HCT116 (cell line): Measurements from ENCODE around the gene PCCA. TPM values are rescaled to one million over a fixed set of nuclear protein-coding genes. Genes with fewer than 3 reads are reported as not detected.

Experiments
- ATAC-seq: fragments of 200-7000 bp; cut with Tn5 transposase; 2 replicates; pipeline ENCODE4 v1.9.1; 2020; ENCODE audit warnings: mild to moderate bottlenecking, moderate library complexity
- BruUV-seq: library from RNA; stranded (reverse); fragments of 400-500 nt; replicated peaks from 2 replicates; lab custom pipeline; 2021; lab: Mats Ljungman, UMichigan
- CTCF ChIA-PET: fragments of 300-600 bp; sonication (Branson Sonifier 250); formaldehyde crosslinking; loops from one replicate; lab custom pipeline; 2021; ENCODE audit warnings: antibody characterized with exemption; lab: Charles Lee
- POLR2A ChIA-PET: fragments of 300-600, 350-600 bp; sonication (Branson Sonifier 250); formaldehyde crosslinking; loops from one replicate; lab custom pipeline; 2021; ENCODE audit warnings: antibody characterized with exemption; lab: Charles Lee
- RAD21 ChIA-PET, 2 experiments: fragments of 300-600 bp; sonication (Branson Sonifier 250); formaldehyde crosslinking; loops; one replicate each; lab custom pipeline; 2023; ENCODE audit warnings: low total read pairs in 2 of 2; ENCODE audit not compliant: uncharacterized antibody in 2 of 2, unreplicated experiment in 2 of 2, low non-redundant PET in 1 of 2; lab: Charles Lee
- DNase-seq: peaks from one replicate; pipeline ENCODE4 v3.0.0-alpha.2; 2010; ENCODE audit warnings: low read depth, low spot score
- H2AFZ ChIP-seq: fragments of 200-600 bp; shearing (Covaris generic), sonication (generic); 2 replicates; pipeline ENCODE4 v1.6.1; 2017; ENCODE audit warnings: low read depth, mixed run types, mixed read lengths, antibody characterized with exemption, low read length; ENCODE audit not compliant: poor library complexity, severe bottlenecking
- H3K27ac ChIP-seq: 2 replicates; pipeline ENCODE4 v1.5.1; 2012; ENCODE audit warnings: low read depth, low read length
- H3K27me3 ChIP-seq: fragments of 200-600 bp; sonication (generic); 2 replicates; pipeline ENCODE4 v1.6.1; 2016; ENCODE audit warnings: mixed run types, low read length, mixed read lengths; ENCODE audit not compliant: insufficient read depth
- H3K36me3 ChIP-seq, 2 experiments: fragments of 200-500 bp in 1 of 2; fragments of 200-600 bp in 1 of 2; sonication (Bioruptor generic) in 1 of 2; sonication (generic) in 1 of 2; 2 replicates each; pipeline versions ENCODE4 v1.5.1 to v1.6.1; 2014 to 2016; ENCODE audit warnings: low read length in 2 of 2, inconsistent platforms in 1 of 2, mixed read lengths in 1 of 2, mixed run types in 1 of 2; ENCODE audit not compliant: insufficient read depth in 2 of 2, control insufficient read depth in 1 of 2
- H3K4me1 ChIP-seq, 2 experiments: fragments of 200-600 bp in 1 of 2; sonication (generic) in 1 of 2; 2 replicates each; pipeline versions ENCODE4 v1.5.1 to v1.6.1; 2012 to 2017; ENCODE audit warnings: low read length in 2 of 2, inconsistent platforms in 1 of 2, mild to moderate bottlenecking in 1 of 2, mixed read lengths in 1 of 2, mixed run types in 1 of 2, moderate library complexity in 1 of 2; ENCODE audit not compliant: insufficient read depth in 2 of 2, control insufficient read depth in 1 of 2
- H3K4me2 ChIP-seq: fragments of 200-600 bp; sonication (generic); 2 replicates; pipeline ENCODE4 v1.6.1; 2017; ENCODE audit warnings: mixed run types, low read length, mixed read lengths
- H3K4me3 ChIP-seq, 2 experiments: fragments of 200-600 bp in 1 of 2; sonication (generic) in 1 of 2; replicated peaks in 1 of 2; 2 replicates each; pipeline ENCODE4 v1.5.1; 2011 to 2016; ENCODE audit warnings: low read length in 2 of 2, control low read depth in 1 of 2, low read depth in 1 of 2, mild to moderate bottlenecking in 1 of 2, mixed read lengths in 1 of 2, mixed run types in 1 of 2
- H3K79me2 ChIP-seq: fragments of 200-600 bp; sonication (generic); 2 replicates; pipeline ENCODE4 v1.6.1; 2017; ENCODE audit warnings: mild to moderate bottlenecking, mixed run types, low read length, moderate library complexity, mixed read lengths; ENCODE audit not compliant: insufficient read depth
- H3K9ac ChIP-seq: fragments of 200-600 bp; sonication (generic); 2 replicates; pipeline ENCODE4 v1.6.1; 2016; ENCODE audit warnings: low read length, mixed read lengths
- H3K9me2 ChIP-seq: fragments of 200-600 bp; sonication (generic), shearing (Covaris generic); 2 replicates; pipeline ENCODE4 v1.6.1; 2017; ENCODE audit warnings: mixed run types, mild to moderate bottlenecking, moderate library complexity; ENCODE audit not compliant: insufficient read depth
- H3K9me3 ChIP-seq, 2 experiments: fragments of 200-500 bp in 1 of 2; fragments of 200-600 bp in 1 of 2; sonication (Bioruptor generic) in 1 of 2; sonication (generic) in 1 of 2; 2 replicates each; pipeline ENCODE4 v1.6.1; 2014 to 2017; ENCODE audit warnings: low read length in 2 of 2, mixed read lengths in 2 of 2, inconsistent platforms in 1 of 2, low read depth in 1 of 2, mild to moderate bottlenecking in 1 of 2, mixed run types in 1 of 2, moderate library complexity in 1 of 2; ENCODE audit not compliant: control insufficient read depth in 1 of 2, insufficient read depth in 1 of 2
- H4K20me1 ChIP-seq: fragments of 200-600 bp; sonication (generic), shearing (Covaris generic); 2 replicates; pipeline ENCODE4 v1.6.1; 2017; ENCODE audit warnings: mixed run types, mild to moderate bottlenecking, moderate library complexity; ENCODE audit not compliant: insufficient read depth
- ELF1 ChIP-seq: IDR thresholded peaks from 2 replicates; pipeline ENCODE4 v1.6.1; 2012; ENCODE audit warnings: low read depth, borderline replicate concordance
- EZH2phosphoT487 ChIP-seq: fragments of 200-600 bp; IDR thresholded peaks from 2 replicates; pipeline ENCODE4 v1.6.1; 2018; ENCODE audit warnings: antibody characterized with exemption, borderline replicate concordance
- FOSL1 ChIP-seq: IDR thresholded peaks from 2 replicates; pipeline ENCODE4 v1.6.1; 2012; ENCODE audit warnings: low read depth
- JUND ChIP-seq: IDR thresholded peaks from 2 replicates; pipeline ENCODE4 v1.6.1; 2012
- ZNF274 ChIP-seq: fragments of 200-500 bp; sonication (Bioruptor generic); IDR thresholded peaks from 2 replicates; pipeline ENCODE4 v1.6.1; 2014; ENCODE audit warnings: mild to moderate bottlenecking, low read depth, low read length, inconsistent platforms
- intact Hi-C: fragments of 100-400 bp; cut with micrococcal nuclease; formaldehyde crosslinking; loops from 2 replicates; pipeline ENCODE4 v1.10.0; 2022
- total RNA-seq: library from RNA; stranded (reverse); gene quantifications from one replicate; pipeline ENCODE4 v1.2.1, GENCODE V29; 2021; ENCODE audit not compliant: unreplicated experiment

Gene PCCA
- total RNA-seq, 1 experiment from 2014 or later, result 23.0 TPM

- peaks cover 42% of the 10 kb centered on the region for H3K79me2 ChIP-seq
These were observed 656 bp downstream of the PCCA start for GRCh38 chr13:100089465-100090032.

GRCh38 chr13:100090861-100091260, 2.0 kb downstream of the PCCA start:
- H3K36me3 ChIP-seq, result peaks cover 0 to 4% of the 10 kb centered on the region in 2 experiments; a peak in 2 of 4 replicates
- ChIA-PET POLR2A (no interaction called here), CTCF (no interaction called here), RAD21 (no interaction called here)
- DNase-seq (no peak), ATAC-seq (no peak)
- no peak overlapping the region for H2AFZ ChIP-seq
- no peak overlapping the region for H3K27ac ChIP-seq
- H3K4me2 ChIP-seq, result peak overlapping the region; percentile 93; the same call in 1 of the 2 replicates
- H3K9me3 ChIP-seq, result no peaks in the 10 kb centered on the region
- no peak overlapping the region for H3K9ac ChIP-seq
- no peak for TF ChIP-seq JUND
- no peak for TF ChIP-seq FOSL1
- no peak for TF ChIP-seq EZH2phosphoT487
- H3K9me2 ChIP-seq, result no peaks in the 10 kb centered on the region
- intact Hi-C loops, result no loop called here
- H3K79me2 ChIP-seq, result peaks cover 47% of the 10 kb centered on the region
- no peaks in the 10 kb centered on the region for H3K27me3 ChIP-seq
- no TSS peak for BruUV-seq
- H4K20me1 ChIP-seq, result no peaks in the 10 kb centered on the region
- H3K4me3 ChIP-seq, result no peak overlapping the region
- H3K4me1 ChIP-seq, result peaks cover 20 to 22% of the 10 kb centered on the region in 2 experiments

More at GRCh38 chr13:100089465-100090032, 656 bp downstream of the PCCA start:
- POLR2A ChIA-PET, result interaction anchor here (1.2 to 3.5 kb wide), 2 partner anchors 9 to 12 kb away, joined by 4 to 20 read pairs; no protein-coding TSS in a partner anchor
- H3K4me3 ChIP-seq, result peak overlapping the region; percentile 73 to 82
- H4K20me1 ChIP-seq, result no peaks in the 10 kb centered on the region
- CTCF ChIA-PET, result interaction anchor here (1.3 kb wide), 1 partner anchor 425 kb away, joined by 4 read pairs; no protein-coding TSS in a partner anchor
- DNase-seq (no peak), ATAC-seq (peak; percentile 45; the same call in 1 of the 2 replicates)
- H3K36me3 ChIP-seq, result peaks cover 0 to 5% of the 10 kb centered on the region in 2 experiments; a peak in 2 of 4 replicates
- peak overlapping the region; percentile 72 for H3K9ac ChIP-seq
- peak overlapping the region; percentile 57; the same call in 1 of the 2 replicates for H3K27ac ChIP-seq
- no peaks in the 10 kb centered on the region for H3K9me3 ChIP-seq
- peaks cover 20 to 22% of the 10 kb centered on the region in 2 experiments for H3K4me1 ChIP-seq
- H3K4me2 ChIP-seq, result peak overlapping the region; percentile 93
- BruUV-seq, result TSS peak; percentile 58
- TF ChIP-seq ZNF274 (no peak), EZH2phosphoT487 (no peak), FOSL1 (no peak), ELF1 (no peak), JUND (no peak)
- TF ChIP-seq, all 23 proteins: peak for 0
- RAD21 ChIA-PET, result no interaction called here
- intact Hi-C loops, result loop anchor here (2.0 kb wide), 1 partner anchor 425 kb away; no protein-coding TSS in a partner anchor
- H3K9me2 ChIP-seq, result no peaks in the 10 kb centered on the region
- H2AFZ ChIP-seq, result no peak overlapping the region
- no peaks in the 10 kb centered on the region for H3K27me3 ChIP-seq
